GM12865 (cell line): ENCODE results near the gene PCDHB4.
"Not testable (repeated sequence)": the region's sequence is repeated elsewhere in the genome, so short reads cannot be mapped to it uniquely, and the experiment has no call there.

Experiments
- DNase-seq: peaks from one replicate; pipeline ENCODE4 v3.0.0; 2010; ENCODE audit warnings: low read depth
- H3K4me3 ChIP-seq: 2 replicates; pipeline ENCODE4 v1.5.1; 2011; ENCODE audit warnings: mild to moderate bottlenecking, low read depth, low read length, control low read depth
- TF ChIP-seq, protein P1 (sequence below): IDR thresholded peaks from 2 replicates; pipeline ENCODE4 v1.5.1; 2011; ENCODE audit warnings: low read length, control low read depth, low read depth, inconsistent platforms; ENCODE audit not compliant: insufficient read depth; ENCODE audit errors: missing control alignments

Gene PCDHB4

DNA sequence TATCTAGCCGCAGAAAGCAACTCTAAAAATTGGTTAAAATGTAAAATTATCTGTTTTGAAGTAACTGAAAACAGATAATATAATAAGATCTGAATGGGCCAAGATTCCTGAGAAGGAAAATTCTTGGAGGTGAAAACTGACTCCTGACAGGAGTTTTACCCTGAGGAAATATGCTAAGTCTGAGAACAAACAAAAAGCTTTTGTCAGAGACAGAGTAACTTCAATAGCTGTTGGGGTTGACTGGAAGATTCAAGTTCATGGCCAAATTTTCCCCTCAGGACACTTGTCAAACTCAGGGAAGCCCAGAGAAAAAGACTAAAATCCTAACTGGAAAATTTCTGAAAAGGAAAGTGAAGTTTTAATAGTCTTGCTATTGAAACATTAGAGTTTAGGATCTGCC is 5.7 kb downstream of the PCDHB4 start:
- no peak for DNase-seq
- no peak overlapping the region for H3K4me3 ChIP-seq
- TF ChIP-seq, protein P1, sequence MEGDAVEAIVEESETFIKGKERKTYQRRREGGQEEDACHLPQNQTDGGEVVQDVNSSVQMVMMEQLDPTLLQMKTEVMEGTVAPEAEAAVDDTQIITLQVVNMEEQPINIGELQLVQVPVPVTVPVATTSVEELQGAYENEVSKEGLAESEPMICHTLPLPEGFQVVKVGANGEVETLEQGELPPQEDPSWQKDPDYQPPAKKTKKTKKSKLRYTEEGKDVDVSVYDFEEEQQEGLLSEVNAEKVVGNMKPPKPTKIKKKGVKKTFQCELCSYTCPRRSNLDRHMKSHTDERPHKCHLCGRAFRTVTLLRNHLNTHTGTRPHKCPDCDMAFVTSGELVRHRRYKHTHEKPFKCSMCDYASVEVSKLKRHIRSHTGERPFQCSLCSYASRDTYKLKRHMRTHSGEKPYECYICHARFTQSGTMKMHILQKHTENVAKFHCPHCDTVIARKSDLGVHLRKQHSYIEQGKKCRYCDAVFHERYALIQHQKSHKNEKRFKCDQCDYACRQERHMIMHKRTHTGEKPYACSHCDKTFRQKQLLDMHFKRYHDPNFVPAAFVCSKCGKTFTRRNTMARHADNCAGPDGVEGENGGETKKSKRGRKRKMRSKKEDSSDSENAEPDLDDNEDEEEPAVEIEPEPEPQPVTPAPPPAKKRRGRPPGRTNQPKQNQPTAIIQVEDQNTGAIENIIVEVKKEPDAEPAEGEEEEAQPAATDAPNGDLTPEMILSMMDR = no peak

DNA sequence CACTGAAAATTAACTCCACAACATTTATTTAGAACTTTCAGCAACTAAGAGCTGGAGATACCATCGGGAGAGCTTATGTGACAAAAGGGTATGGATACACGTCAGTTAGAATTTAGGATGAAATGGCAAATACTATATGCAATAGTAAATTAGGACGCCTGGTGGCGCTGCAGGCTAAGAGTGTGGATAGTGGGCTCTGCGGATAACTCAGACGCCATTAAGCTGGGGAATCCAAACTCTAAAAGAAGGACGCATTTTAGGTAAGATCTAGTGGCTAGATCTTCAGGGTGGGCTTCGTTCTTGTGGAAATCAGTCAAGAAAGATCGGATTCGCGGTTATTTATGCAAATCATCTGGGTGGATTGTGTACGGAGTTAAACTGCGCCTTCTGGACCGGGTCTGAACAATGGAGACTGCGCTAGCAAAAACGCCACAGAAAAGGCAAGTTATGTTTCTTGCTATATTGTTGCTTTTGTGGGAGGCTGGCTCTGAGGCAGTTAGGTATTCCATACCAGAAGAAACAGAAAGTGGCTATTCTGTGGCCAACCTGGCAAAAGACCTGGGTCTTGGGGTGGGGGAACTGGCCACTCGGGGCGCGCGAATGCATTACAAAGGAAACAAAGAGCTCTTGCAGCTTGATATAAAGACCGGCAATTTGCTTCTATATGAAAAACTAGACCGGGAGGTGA is 13.6 kb downstream of the PCDHB4 start, which contains the start of gene PCDHB5:
Gene PCDHB5, plus strand, starts transcription at position 177 of the 688 bp plus-strand sequence. Its CDS starts 229 bp downstream, at position 406.
- H3K4me3 ChIP-seq = no peak within 1 kb of the TSS
- no peak for DNase-seq
- TF ChIP-seq, protein P1 = no peak

DNA sequence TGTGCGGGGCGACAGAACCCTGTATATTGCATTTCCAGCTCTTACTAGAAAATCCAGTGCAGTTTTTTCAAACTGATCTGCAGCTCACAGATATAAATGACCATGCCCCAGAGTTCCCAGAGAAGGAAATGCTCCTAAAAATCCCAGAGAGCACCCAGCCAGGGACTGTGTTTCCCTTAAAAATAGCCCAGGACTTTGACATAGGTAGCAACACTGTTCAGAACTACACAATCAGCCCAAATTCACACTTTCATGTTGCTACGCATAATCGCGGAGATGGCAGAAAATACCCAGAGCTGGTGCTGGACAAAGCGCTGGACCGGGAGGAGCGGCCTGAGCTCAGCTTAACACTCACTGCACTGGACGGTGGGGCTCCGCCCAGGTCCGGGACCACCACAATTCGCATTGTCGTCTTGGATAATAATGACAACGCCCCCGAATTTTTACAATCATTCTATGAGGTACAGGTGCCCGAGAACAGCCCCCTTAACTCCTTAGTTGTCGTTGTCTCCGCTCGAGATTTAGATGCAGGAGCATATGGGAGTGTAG is 14.2 kb downstream of the PCDHB4 start:
- H3K4me3 ChIP-seq = no peak overlapping the region
- TF ChIP-seq, protein P1 = no peak
- no peak for DNase-seq

DNA sequence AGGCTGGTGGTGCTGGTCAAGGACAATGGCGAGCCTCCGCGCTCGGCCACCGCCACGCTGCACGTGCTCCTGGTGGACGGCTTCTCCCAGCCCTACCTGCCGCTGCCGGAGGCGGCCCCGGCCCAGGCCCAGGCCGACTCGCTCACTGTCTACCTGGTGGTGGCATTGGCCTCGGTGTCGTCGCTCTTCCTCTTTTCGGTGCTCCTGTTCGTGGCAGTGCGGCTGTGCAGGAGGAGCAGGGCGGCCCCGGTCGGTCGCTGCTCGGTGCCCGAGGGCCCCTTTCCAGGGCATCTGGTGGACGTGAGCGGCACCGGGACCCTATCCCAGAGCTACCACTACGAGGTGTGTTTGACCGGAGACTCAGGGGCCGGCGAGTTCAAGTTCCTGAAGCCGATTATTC is 15.7 kb downstream of the PCDHB4 start:
- H3K4me3 ChIP-seq = not testable (repeated sequence)

DNA sequence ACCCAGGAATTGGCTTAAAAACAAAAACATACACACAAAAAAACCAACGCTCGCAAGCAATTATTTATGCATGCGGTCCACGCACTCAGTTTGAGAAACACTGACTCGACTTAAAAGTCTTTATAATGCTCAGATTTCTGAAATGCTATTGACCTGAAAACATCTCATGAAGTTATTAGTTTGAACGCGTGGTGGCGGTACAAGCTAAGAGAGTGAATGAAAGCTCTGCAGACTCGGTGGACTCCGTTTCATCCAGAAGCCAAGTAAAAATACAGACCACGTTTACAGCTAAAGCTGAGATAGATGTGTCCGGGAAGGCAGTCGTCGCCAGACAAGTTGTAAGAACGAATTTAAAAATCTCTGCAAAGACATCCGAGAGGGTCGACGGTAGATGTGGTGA is 28.2 kb downstream of the PCDHB4 start, which contains the start of gene PCDHB6:
Gene PCDHB6, plus strand, starts transcription at position 246 of the 400 bp plus-strand sequence. CDS start 201 bp downstream, outside the sequence.
- TF ChIP-seq, protein P1 = no peak
- no peak for DNase-seq
- H3K4me3 ChIP-seq = no peak within 1 kb of the TSS

More for the DNA sequence above, 15.7 kb downstream of the PCDHB4 start:
- DNase-seq = not testable (repeated sequence)

DNA sequence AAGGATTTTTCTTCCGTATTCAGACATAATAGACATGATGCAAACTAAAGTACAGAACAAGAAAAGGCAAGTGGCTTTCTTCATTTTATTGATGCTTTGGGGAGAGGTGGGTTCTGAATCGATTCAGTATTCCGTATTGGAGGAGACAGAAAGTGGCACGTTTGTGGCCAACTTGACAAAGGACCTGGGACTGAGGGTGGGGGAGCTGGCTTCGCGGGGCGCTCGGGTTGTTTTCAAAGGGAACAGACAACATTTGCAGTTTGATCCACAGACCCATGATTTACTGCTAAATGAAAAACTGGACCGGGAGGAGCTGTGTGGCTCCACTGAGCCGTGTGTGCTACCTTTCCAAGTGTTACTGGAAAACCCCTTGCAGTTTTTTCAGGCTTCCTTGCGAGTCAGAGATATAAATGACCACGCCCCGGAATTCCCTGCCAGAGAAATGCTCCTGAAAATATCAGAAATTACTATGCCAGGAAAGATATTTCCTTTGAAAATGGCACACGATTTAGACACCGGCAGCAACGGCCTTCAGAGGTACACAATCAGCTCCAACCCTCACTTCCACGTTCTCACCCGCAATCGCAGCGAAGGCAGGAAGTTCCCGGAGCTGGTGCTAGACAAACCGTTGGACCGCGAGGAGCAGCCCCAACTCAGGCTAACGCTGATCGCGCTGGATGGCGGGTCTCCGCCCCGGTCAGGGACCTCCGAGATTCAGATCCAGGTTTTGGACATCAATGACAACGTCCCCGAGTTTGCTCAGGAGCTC is 28.8 kb downstream of the PCDHB4 start:
- DNase-seq = no peak
- TF ChIP-seq, protein P1 = no peak
- H3K4me3 ChIP-seq = no peak overlapping the region

DNA sequence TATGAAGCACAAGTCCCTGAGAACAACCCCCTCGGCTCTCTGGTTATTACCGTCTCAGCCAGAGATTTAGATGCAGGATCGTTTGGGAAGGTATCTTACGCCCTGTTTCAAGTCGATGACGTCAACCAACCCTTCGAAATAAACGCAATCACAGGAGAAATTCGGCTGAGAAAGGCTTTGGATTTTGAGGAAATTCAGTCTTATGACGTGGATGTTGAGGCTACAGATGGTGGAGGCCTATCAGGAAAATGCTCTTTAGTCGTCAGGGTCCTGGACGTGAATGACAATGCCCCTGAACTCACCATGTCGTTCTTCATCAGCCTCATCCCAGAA is 29.3 kb downstream of the PCDHB4 start:
- no peak for DNase-seq
- H3K4me3 ChIP-seq = no peak overlapping the region
- TF ChIP-seq, protein P1 = no peak

DNA sequence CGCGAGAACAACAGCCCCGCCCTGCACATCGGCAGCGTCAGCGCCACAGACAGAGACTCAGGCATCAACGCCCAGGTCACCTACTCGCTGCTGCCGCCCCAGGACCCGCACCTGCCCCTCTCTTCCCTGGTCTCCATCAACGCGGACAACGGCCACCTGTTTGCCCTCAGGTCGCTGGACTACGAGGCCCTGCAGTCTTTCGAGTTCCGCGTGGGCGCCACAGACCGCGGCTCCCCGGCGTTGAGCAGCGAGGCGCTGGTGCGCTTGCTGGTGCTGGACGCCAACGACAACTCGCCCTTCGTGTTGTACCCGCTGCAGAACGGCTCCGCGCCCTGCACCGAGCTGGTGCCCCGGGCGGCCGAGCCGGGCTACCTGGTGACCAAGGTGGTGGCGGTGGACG is 30.0 kb downstream of the PCDHB4 start:
- H3K4me3 ChIP-seq, DNase-seq: not testable (repeated sequence)

DNA sequence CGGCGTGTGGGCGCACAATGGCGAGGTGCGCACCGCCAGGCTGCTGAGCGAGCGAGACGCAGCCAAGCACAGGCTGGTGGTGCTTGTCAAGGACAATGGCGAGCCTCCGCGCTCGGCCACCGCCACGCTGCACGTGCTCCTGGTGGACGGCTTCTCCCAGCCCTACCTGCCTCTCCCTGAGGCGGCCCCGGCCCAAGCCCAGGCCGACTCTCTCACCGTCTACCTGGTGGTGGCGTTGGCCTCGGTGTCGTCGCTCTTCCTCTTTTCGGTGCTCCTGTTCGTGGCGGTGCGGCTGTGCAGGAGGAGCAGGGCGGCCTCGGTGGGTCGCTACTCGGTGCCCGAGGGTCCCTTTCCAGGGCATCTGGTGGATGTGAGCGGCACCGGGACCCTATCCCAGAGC is 30.5 kb downstream of the PCDHB4 start:
- H3K4me3 ChIP-seq, DNase-seq: not testable (repeated sequence)
